Mononuclear cell (primary cell): ENCODE data around the gene S100A13. TPM values are rescaled to one million over a fixed set of nuclear protein-coding genes. Genes with fewer than 3 reads are reported as not detected.
"Not testable (repeated sequence)": the region's sequence is repeated elsewhere in the genome, so short reads cannot be mapped to it uniquely, and the experiment has no call there.

ENCODE experiments used
- H3K27me3 ChIP-seq: 2 replicates; pipeline ENCODE4 v1.6.0; 2011; ENCODE audit warnings: low read length, control low read depth; ENCODE audit not compliant: insufficient read depth
- H3K4me1 ChIP-seq: 2 replicates; pipeline ENCODE4 v1.5.1; 2011; ENCODE audit warnings: mild to moderate bottlenecking, low read length, control low read depth; ENCODE audit not compliant: insufficient read depth
- H3K4me3 ChIP-seq: 2 replicates; pipeline ENCODE4 v1.5.1; 2011; ENCODE audit warnings: mild to moderate bottlenecking, low read length, moderate library complexity
- H3K9me3 ChIP-seq: 2 replicates; pipeline ENCODE4 v1.5.1; 2011; ENCODE audit warnings: low read depth, mild to moderate bottlenecking, control low read depth, low read length
- total RNA-seq: library from RNA; depleted of rRNA; stranded (reverse); fragments of >200 nt; gene quantifications from one replicate; pipeline ENCODE4 v1.2.3, GENCODE V29; 2012

S100A13 gene
- total RNA-seq, result 1.2 TPM

GRCh38 chr1:153626904-153627714, at the start of gene S100A13:
S100A13 (minus strand) TSS chr1:153627505; CDS start chr1:153626472, 1,033 bp downstream.
- Histone ChIP-seq H3K27me3 (no peaks in the 10 kb centered on the region), H3K4me1 (peaks cover 28% of the 10 kb centered on the region), H3K9me3 (no peaks in the 10 kb centered on the region), H3K4me3 (no peak within 1 kb of the TSS)

- Histone ChIP-seq H3K27me3 (peaks cover 14% of the 10 kb centered on the region), H3K4me3 (no peak overlapping the region), H3K4me1 (peaks cover 35% of the 10 kb centered on the region), H3K9me3 (no peaks in the 10 kb centered on the region)
These were observed 46.2 kb upstream of the S100A13 start for GRCh38 chr1:153673511-153673910.

DNA sequence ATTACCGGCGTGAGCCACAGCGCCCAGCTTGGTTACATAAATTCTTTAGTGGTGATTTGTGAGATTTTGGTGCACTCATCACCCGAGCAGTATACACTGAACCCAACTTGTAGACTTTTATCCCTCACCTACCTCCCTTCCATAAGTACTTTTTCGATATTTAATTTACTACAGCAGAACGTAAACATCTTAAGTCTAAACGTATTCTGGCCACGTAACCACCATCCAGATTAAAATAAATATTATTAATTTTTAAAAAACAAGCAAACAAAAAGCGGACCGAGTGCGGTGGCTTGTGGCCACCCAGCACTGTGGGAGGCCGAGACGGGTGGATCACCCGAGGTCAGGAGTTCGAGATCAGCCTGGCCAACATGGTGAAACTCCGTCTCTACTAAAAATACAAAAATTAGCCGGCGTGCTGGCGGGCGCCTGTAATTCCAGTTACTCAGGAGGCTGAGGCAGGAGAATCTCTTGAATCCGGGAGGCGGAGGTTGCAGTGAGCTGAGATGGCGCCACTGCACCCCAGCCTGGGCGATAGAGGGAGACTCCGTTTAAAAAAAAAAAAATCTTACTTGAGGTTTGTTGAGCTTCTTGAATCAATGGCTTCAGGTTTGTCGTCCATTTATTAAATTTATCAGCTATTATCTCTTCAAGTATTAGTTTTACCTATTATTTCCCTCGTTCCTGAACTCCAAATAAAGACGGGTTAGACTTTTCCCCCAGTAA, 44.5 kb upstream of the S100A13 start:
- Histone ChIP-seq H3K4me3 (peak overlapping the region; percentile 81), H3K4me1 (peaks cover 23% of the 10 kb centered on the region)
- not testable (repeated sequence) for H3K27me3 ChIP-seq, H3K9me3 ChIP-seq

DNA sequence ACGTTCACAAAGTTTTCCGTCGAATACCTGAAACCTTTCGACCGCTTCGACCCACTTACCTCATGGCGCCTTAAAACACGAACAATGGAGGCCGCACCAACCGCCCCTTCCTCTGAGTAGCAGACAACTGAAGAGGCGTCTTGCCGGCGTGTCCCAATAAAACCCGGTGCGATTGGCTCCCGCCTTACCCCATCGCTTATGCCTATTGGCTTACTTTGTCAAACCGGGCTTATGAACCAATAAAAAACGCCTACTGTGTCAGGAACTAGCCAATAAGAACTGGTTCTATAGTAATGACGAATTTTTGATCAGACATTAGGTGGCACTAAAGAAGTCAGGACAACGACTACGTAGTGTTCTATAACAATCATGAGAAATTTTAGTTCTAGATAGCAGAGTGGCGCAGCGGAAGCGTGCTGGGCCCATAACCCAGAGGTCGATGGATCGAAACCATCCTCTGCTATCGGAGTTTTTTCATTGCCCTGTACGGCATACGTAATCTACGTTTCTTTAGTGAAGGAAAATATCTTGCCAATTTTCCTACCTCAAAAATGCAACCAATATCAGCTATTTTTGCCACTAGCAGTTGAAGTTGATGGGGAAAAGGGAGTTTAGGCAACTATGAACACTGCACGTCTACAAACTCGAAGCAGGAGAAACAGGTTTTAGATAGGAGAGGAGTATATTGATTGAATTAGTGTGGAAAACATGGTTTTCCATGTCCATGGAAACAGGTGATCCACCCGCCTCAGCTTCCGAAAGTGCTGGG, 43.7 kb upstream of the S100A13 start, which contains the start of gene ILF2:
Gene ILF2 (minus strand): TSS at position 135 of the 769 bp plus-strand sequence. CDS start 71 bp downstream, at position 64.
- no peaks in the 10 kb centered on the region for H3K27me3 ChIP-seq
- peak within 1 kb of the TSS; percentile 81 for H3K4me3 ChIP-seq

GRCh38 chr1:153670257-153670858, 43.1 kb upstream of the S100A13 start:
- Histone ChIP-seq H3K9me3 (no peaks in the 10 kb centered on the region), H3K4me3 (peak overlapping the region; percentile 81), H3K4me1 (peaks cover 23% of the 10 kb centered on the region), H3K27me3 (no peaks in the 10 kb centered on the region)

More for the DNA sequence above, 43.7 kb upstream of the S100A13 start, which contains the start of gene ILF2:
- H3K4me1 ChIP-seq, result peaks cover 23% of the 10 kb centered on the region
- no peaks in the 10 kb centered on the region for H3K9me3 ChIP-seq

GRCh38 chr1:153669606-153670005, 42.3 kb upstream of the S100A13 start:
- Histone ChIP-seq H3K27me3 (no peaks in the 10 kb centered on the region), H3K4me1 (peaks cover 23% of the 10 kb centered on the region), H3K4me3 (no peak overlapping the region), H3K9me3 (no peaks in the 10 kb centered on the region)

DNA sequence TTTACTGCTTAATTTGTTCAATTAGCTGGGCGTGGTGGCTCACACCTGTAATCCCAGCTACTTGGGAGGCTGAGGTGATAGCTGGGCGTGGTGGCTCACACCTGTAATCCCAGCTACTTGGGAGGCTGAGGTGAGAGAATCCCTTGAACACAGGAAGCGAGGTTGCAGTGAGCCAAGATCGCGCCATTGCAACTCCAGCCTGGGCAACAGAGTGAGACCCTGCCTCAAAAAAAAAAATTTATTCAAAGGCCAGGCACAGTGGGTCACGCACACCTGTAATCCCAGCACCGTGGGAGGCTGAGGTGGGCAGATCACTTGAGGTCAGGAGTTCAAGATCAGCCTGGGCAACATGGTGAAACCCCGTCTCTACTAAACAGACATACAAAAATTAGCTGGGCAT, 41.4 kb upstream of the S100A13 start:
- H3K27me3 ChIP-seq, H3K9me3 ChIP-seq, H3K4me3 ChIP-seq: not testable (repeated sequence)
- H3K4me1 ChIP-seq, result peaks cover 23% of the 10 kb centered on the region

DNA sequence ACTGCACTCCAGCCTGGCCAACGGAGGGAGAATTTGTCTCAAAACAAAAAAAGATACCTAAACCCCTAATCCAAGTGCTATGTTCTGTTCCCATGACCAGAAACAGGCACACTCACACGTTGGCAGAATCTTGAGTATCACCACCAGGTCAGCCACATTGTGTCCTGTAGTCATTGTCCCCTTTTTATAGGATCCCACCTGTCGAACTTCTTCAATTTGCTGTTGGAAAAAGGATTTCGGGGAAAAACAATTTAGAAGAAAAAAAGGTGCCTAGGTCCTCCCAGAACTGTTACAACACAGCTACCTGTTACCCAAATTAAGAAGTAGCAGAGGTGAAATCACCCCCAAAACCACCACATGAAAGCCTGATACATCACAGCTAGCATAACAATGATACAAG, 40.1 kb upstream of the S100A13 start:
- Histone ChIP-seq H3K9me3 (no peaks in the 10 kb centered on the region), H3K4me3 (no peak overlapping the region), H3K27me3 (no peaks in the 10 kb centered on the region), H3K4me1 (peaks cover 30% of the 10 kb centered on the region)

- Histone ChIP-seq H3K4me3 (no peak overlapping the region), H3K9me3 (no peaks in the 10 kb centered on the region), H3K27me3 (no peaks in the 10 kb centered on the region), H3K4me1 (peaks cover 21% of the 10 kb centered on the region)
These were observed 35.9 kb upstream of the S100A13 start for GRCh38 chr1:153663211-153663610.

DNA sequence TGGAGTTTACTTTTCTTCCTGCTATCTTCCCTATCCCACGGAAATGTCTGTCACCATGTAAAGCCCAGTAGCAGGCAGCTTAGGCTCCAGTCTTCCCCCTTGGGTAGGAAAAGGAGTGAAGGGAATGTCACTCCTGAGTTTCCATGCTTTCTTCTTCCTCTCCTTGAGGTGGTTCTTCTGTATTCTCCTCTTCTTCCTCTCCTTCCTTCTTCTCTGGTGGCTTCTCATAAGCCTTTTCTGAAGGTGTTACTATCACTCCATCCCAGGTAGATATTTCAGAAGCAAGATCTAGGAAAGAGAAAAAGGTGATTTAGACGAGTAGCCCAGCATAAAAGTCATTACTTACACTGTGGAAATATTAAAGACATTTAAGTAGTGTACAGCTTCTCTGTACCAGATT, 35.0 kb upstream of the S100A13 start:
- no peaks in the 10 kb centered on the region for H3K27me3 ChIP-seq
- no peak overlapping the region for H3K4me3 ChIP-seq
- peaks cover 27% of the 10 kb centered on the region for H3K4me1 ChIP-seq
- no peaks in the 10 kb centered on the region for H3K9me3 ChIP-seq

DNA sequence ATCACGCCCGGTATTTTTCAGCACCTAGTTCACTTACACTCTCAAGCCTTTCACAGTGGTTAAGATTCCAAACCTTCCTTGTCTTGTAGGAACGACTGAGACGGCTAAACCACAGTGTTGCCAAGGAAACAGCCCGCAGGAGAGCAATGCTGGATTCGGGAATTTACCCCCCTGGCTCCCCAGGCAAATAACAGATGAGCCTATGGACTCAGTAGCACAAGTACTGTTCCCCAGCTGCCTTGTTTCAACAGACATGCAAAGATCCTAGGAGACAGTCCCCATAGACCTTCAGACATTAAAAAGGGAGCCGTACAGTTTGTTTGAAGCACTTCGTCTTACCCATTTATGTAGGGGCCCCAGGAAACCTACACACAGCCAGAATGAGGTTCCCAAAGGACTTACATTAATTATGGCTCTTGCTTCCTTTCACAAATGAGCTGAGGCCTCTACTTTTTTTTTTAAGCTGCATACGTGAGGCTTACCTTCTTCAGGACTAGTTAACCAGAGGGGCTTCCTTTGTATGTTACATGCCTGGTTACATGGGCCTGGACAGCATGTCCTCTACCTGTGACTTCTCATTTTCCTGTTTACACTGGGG, 33.9 kb upstream of the S100A13 start:
- Histone ChIP-seq H3K4me1 (peaks cover 27% of the 10 kb centered on the region), H3K27me3 (no peaks in the 10 kb centered on the region), H3K9me3 (no peaks in the 10 kb centered on the region), H3K4me3 (no peak overlapping the region)

- Histone ChIP-seq H3K27me3 (no peaks in the 10 kb centered on the region), H3K4me1 (peaks cover 27% of the 10 kb centered on the region), H3K9me3 (no peaks in the 10 kb centered on the region), H3K4me3 (no peak overlapping the region)
These were observed 32.4 kb upstream of the S100A13 start for GRCh38 chr1:153659656-153660055.

DNA sequence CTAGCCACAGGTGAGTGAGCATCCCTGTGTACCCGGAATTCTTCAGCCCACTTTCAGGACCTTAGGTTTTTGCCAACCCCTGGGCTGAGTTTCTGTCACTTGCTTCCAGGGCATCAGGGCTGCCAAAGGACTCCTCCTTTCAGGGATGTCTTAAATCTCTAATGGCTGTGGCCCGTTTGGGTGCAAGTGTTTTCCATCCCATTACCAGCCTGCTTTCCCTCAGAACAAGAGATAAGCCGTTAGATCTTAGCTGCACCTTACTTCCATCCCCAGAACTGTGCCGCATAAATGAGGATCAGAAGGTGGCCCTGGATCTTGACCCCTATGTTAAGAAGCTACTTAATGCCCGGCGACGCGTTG, 31.9 kb upstream of the S100A13 start:
- H3K27me3 ChIP-seq, result no peaks in the 10 kb centered on the region
- H3K9me3 ChIP-seq, result no peaks in the 10 kb centered on the region
- H3K4me1 ChIP-seq, result peaks cover 27% of the 10 kb centered on the region
- H3K4me3 ChIP-seq, result peak overlapping the region; percentile 80

DNA sequence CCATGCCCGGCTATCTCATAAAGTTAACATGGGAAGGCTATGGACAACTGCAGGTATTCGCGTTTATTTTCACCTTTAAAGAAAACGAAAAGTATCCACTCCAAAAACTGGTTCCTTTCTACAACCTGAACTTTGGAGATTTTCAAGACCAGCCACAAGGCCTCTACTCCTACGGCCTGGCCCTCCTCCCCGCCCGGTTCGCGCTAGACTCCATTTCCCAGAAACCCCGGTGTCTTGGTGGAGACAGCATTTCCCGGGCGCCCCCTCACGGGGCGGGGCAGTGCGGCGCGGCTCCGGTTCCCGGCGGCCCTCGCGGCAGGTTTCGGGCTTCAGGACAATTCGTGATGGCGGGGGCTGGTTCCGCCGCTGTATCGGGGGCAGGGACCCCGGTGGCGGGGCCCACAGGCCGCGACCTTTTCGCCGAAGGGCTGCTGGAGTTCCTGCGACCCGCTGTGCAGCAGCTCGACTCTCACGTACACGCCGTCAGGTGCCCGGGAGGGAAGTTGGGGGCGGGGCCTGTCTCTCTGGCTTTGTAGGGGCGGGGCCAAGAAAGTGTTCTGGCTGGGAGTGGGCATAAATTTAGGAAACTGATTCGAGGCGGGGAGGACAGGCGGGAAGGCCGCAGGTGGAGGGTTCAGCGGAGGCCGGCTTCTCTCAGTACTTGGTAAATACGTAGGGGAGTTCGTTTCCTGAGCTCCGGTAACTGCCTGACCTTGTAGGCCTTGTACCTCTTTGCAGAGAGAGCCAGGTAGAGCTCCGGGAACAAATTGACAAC, 31.3 kb upstream of the S100A13 start, which contains the start of gene SNAPIN:
Gene SNAPIN (plus strand): TSS at position 304 of the 775 bp plus-strand sequence. CDS start 41 bp downstream, at position 345.
- Histone ChIP-seq H3K27me3 (no peaks in the 10 kb centered on the region), H3K9me3 (no peaks in the 10 kb centered on the region), H3K4me1 (peaks cover 27% of the 10 kb centered on the region), H3K4me3 (peak within 1 kb of the TSS; percentile 80)
